Urinary bladder (tissue), 4 donors: ENCODE data around the gene TMEM253. TPM values are rescaled to one million over a fixed set of nuclear protein-coding genes. Genes with fewer than 3 reads are reported as not detected.

Source experiments
- DNase-seq: peaks from one replicate; pipeline ENCODE4 v3.0.0-alpha.2; 2015; ENCODE audit errors: extremely low spot score
- H3K27ac ChIP-seq: one replicate; pipeline ENCODE4 v1.5.1; 2013; ENCODE audit warnings: low read depth, mild to moderate bottlenecking, moderate library complexity
- H3K36me3 ChIP-seq: one replicate; pipeline ENCODE4 v1.6.1; 2013; ENCODE audit warnings: mild to moderate bottlenecking, moderate library complexity; ENCODE audit not compliant: insufficient read depth
- H3K4me1 ChIP-seq: one replicate; pipeline ENCODE4 v1.6.1; 2013; ENCODE audit warnings: mild to moderate bottlenecking, moderate library complexity; ENCODE audit not compliant: insufficient read depth
- H3K4me3 ChIP-seq: one replicate; pipeline ENCODE4 v1.5.1; 2013; ENCODE audit warnings: low read depth, low read length
- WGBS: extraction: QIAGEN DNeasy Blood & Tissue Kit; methylation state at CpG from one replicate; pipeline ENCODE4 v1.1.7; 2013; 5-methylcytosine and 5-hydroxymethylcytosine counted together
- polyA plus RNA-seq: library from polyadenylated mRNA; stranded (reverse); fragments of 200-250 nt; gene quantifications from one replicate; pipeline ENCODE4 v1.2.3, GENCODE V29; 2013
- small RNA-seq: library from RNA; depleted of rRNA; stranded (forward); fragments of <200 nt; gene quantifications from one replicate; pipeline ENCODE3, GENCODE V24; 2014
- total RNA-seq: library from RNA; depleted of rRNA; stranded (reverse); fragments of >200 nt; gene quantifications from one replicate; pipeline ENCODE4 v1.2.3, GENCODE V29; 2014
- donor health status: healthy with polysubstance abuse.
- donor health status: healthy.

Gene TMEM253
- total and polyA plus RNA-seq, 2 donors: 0.37 to 0.42 TPM

DNA sequence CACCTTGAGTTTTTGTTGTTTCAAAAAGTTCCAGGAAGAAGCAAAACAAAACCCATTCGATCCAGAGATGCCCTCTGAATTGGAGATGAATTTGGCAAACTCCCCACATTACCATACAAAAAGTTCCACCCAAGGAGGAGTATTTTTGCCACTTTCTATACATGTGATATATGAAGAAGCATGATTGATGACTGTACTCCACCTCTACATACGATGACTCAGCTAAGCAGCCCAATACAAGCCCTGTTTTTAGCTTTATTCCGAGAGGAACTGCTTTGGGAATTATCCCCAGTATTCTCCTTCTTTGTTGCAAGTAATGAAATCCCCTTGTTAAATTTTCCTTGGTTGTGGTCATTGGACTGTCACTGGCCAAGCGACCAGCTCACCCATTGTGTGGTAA, 11.4 kb downstream of the TMEM253 start:
- H3K36me3 ChIP-seq: no peaks in the 10 kb centered on the region
- no peak overlapping the region for H3K4me3 ChIP-seq
- H3K4me1 ChIP-seq: no peaks in the 10 kb centered on the region
- no peak overlapping the region for H3K27ac ChIP-seq
- no peak for DNase-seq
- 79% methylated on average over 4 of the region's 4 CpGs for WGBS

DNA sequence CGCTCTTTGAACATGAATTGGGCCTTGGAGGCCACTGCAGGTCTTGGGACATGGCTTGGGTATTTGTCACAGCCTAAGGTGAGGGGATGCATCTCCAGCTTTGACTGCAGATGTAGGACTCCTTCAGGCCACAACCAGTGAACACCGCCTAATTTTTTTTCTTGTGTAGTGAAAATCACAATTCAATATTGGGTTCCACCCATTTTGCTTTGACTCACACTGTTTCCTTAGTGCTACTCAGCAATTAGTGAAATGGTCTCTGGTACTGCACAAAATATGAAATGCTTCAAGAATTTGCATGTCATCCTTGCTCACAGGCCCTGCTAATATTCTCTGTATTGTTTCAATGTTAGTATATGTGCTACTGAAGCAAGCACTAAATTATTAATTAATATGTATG, 12.5 kb downstream of the TMEM253 start:
- Histone ChIP-seq H3K4me3 (no peak overlapping the region), H3K4me1 (no peaks in the 10 kb centered on the region), H3K36me3 (no peaks in the 10 kb centered on the region), H3K27ac (no peak overlapping the region)
- DNase-seq: no peak
- 92% methylated on average over 2 of the region's 2 CpGs for WGBS

DNA sequence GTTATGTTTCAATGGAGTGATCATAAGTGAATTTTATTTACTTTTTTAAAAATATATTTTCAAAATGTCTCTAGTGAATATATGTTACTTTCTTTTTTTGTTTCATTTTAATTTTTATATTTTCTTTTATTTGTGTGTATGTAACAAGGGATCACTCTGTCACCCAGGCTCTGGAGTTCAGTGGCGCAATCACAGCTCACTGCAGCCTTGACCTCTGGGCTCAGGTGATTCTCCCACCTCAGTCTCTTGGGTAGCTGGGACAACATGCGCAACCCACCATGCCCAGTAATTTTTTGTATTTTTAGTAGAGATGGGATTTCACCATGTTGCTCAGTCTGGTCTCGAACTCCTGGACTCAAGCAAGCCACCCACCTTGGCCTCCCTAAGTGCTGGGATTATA, 18.1 kb downstream of the TMEM253 start:
- no peak for DNase-seq
- H3K4me1 ChIP-seq: no peaks in the 10 kb centered on the region
- H3K36me3 ChIP-seq: no peaks in the 10 kb centered on the region
- no peak overlapping the region for H3K27ac ChIP-seq
- H3K4me3 ChIP-seq: no peak overlapping the region
- 97% methylated on average over 3 of the region's 3 CpGs for WGBS

DNA sequence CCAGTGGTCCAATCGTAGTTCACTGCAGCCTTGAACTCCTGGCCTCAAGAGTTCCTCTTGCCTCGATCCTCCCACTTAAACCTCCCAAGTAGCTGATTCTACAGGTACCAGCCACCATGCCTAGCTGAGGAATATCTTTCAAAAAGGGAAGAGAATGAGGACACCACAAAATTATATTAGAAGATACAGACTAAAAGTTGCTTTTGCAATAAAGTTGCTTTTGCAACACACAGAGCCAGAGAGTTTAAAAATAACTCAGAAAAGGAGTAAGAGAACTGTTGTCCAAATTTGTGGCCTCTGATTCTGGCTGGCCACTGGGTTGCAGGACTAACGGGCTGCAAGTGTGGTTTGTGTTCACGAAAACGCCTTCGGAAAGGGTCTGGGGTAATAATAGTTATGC, 19.8 kb downstream of the TMEM253 start:
- DNase-seq: no peak
- Histone ChIP-seq H3K27ac (no peak overlapping the region), H3K4me3 (no peak overlapping the region), H3K4me1 (no peaks in the 10 kb centered on the region), H3K36me3 (no peaks in the 10 kb centered on the region)
- WGBS: 78% methylated on average over 6 of the region's 6 CpGs

DNA sequence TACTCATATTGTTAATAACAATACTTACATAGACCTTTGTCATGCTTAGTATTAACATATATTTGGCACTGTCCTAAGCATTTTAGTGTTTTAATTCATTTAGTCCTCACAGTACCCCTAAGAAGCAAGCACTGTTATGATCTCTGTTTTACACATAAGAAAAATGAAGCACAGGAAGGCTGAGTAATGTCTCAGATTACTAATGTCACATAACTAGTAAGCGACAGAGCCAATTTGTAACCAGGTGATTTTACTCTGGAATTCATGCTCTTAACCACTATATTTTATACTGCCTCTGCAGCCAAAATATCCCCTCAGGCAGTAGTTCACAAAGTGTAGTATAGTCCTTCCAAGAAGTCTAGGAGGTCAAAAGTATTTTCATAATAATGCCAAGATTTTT, 20.3 kb downstream of the TMEM253 start:
- no peak overlapping the region for H3K27ac ChIP-seq
- no peaks in the 10 kb centered on the region for H3K36me3 ChIP-seq
- H3K4me3 ChIP-seq: no peak overlapping the region
- H3K4me1 ChIP-seq: no peaks in the 10 kb centered on the region
- no peak for DNase-seq
- WGBS: 66% methylated on average over 1 of the region's 1 CpG

DNA sequence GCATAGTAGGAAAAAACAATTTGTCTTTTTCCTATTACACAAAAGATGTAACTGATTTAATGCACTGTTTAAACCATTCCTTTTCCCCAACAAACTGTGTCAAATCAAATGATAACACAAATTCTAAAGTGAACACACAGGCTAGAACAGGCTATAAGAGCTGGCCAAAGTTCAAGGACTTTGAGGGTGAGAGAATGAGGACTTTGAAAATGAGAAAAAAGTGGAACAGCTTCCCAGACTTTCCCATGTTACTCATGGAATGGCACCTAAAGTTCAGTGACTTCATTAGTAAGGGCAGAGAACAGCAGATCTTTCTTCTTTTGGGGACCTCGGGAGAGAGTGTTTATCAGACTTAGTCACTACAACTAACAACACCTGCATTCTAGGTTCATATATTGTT, 22.6 kb downstream of the TMEM253 start:
- DNase-seq: no peak
- no peaks in the 10 kb centered on the region for H3K36me3 ChIP-seq
- no peak overlapping the region for H3K4me3 ChIP-seq
- 89% methylated on average over 1 of the region's 1 CpG for WGBS
- no peaks in the 10 kb centered on the region for H3K4me1 ChIP-seq
- H3K27ac ChIP-seq: no peak overlapping the region

DNA sequence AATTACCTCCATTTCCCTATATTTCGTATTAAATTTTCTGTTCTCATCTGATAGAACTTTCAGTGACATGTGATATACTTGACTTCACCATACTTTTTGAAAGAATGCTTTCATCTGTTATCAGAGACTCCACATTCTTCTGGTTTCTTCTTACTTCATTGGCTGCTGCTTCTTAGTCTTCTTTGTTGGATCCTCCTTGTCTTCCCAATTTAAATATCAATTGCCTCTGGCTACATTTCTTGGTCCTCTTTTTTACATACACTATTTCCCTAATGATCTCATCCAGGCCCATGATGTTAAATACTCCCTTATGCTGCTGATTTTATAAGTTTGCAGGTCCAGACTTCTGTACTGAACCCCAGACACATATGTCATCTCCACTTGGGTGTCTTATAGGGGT, 33.0 kb downstream of the TMEM253 start:
- 62% methylated on average over 1 of the region's 1 CpG for whole genome bisulfite sequencing
- Histone ChIP-seq H3K27ac (no peak overlapping the region), H3K4me1 (no peaks in the 10 kb centered on the region), H3K36me3 (no peaks in the 10 kb centered on the region), H3K4me3 (no peak overlapping the region)
- DNase-seq: no peak

DNA sequence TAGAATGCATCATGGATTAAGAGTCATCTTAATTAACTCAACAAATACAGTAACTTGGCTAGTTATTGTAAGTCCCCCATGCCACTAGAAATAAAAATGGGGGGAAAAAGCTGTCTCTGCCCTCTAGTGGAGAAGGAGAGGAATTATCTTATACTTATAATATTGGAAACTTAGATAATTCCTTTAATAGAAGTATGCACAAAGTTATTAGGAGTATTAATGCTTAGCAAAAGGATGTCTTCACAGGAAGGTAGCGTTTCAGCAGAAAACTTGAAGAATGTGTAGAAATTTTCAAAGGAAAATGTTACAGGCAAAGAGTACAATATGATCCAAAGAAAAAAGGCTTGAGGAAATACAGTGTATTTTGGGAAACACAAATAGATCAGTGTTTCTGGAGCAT, 35.2 kb downstream of the TMEM253 start:
- H3K4me3 ChIP-seq: no peak overlapping the region
- H3K4me1 ChIP-seq: no peaks in the 10 kb centered on the region
- DNase-seq: no peak
- WGBS: 18% methylated on average over 1 of the region's 1 CpG
- no peak overlapping the region for H3K27ac ChIP-seq
- no peaks in the 10 kb centered on the region for H3K36me3 ChIP-seq

DNA sequence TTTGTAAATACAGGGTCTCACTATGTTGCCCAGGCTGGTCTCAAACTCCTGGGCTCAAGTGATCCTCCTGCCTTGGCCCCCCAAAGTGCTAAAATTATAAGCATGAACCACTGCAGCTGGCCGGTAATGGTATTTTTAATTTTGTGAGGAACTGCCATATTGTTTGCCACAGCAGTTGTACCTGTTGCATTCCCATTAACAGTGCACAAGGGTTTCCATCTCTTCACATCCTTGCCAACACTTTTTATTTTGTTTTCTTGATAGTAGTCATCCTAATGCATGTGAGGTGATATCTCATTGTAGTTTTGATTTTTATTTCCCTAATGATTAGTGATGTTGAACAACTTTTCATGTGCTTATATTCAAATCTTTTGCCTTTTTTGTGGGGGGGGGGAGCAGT, 41.5 kb downstream of the TMEM253 start:
- DNase-seq: no peak
- no peaks in the 10 kb centered on the region for H3K36me3 ChIP-seq
- no peaks in the 10 kb centered on the region for H3K4me1 ChIP-seq
- H3K4me3 ChIP-seq: no peak overlapping the region
- no peak overlapping the region for H3K27ac ChIP-seq
- WGBS: 90% methylated on average over 1 of the region's 1 CpG

DNA sequence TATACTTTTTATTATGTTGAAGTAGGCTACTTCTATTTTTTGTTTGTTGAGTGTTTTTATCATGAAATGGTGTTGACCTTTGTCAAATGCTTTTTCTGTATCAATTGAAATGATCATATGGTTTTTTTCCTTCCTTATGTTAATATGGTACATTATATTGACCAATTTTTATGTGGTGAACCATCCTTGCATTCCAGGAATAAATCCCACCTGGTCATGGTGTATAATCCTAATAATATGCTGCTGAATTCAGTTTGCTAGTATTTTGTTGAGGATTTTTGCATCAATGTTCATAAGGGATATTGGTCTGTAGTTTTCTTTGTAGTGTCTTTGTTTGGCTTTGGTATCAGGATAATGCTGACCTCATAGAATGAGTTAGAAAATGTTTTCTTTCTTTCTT, 44.6 kb downstream of the TMEM253 start:
- no peak overlapping the region for H3K27ac ChIP-seq
- H3K4me3 ChIP-seq: no peak overlapping the region
- no peaks in the 10 kb centered on the region for H3K36me3 ChIP-seq
- H3K4me1 ChIP-seq: no peaks in the 10 kb centered on the region
- no peak for DNase-seq

DNA sequence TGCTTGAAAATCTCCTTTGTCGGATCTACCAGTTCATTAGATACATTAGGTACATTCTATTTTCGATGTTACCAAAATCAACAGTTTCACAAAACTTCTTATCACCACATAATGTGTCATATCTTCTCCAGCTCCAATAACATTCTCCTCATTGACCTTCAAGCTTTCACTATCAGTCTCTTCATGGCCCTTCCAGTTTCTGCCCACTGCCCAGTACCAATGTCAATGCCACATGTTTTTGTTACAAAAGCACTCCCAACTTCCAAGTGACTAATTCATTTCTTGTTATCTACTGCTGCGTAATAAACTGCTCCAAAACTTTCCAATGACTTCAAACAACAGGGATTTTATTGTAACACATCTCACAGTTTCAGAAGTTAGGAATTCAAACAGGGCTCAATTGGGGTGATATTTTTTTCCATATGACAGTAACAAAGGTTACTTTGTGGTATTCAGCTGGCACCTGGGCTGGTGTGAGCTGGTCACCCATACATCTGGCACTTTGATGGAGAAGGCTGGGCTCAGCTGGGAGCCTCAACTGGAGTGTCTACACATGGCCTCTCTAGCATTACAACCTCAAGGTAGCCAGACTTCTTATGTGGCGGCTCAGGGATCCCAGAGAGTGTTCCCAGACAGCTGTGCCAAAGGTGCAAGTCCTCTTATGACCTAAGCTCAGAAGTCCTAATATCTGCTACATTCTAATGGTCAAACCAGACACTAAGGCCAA, 48.9 kb downstream of the TMEM253 start:
- H3K36me3 ChIP-seq: no peaks in the 10 kb centered on the region
- no peak overlapping the region for H3K27ac ChIP-seq
- DNase-seq: no peak
- no peak overlapping the region for H3K4me3 ChIP-seq
- WGBS: 83% methylated on average over 4 of the region's 4 CpGs
- H3K4me1 ChIP-seq: no peaks in the 10 kb centered on the region

Small RNA genes within 50 kb of the gene (small RNA-seq; reads per million reads assigned to genes)
- not detected for gene RNU6-252P

Other genes with a start within 250 kb of the TMEM253 start
- not detected for gene RNASE3, start 209.7 kb upstream of the TMEM253 start, total RNA-seq
- not detected for gene RNASE3, start 209.7 kb upstream of the TMEM253 start, polyA plus RNA-seq
- gene RNASE2, start 145.6 kb upstream of the TMEM253 start, total RNA-seq: 1.3 TPM
- 11.4 TPM for gene RNASE2, start 145.6 kb upstream of the TMEM253 start, polyA plus RNA-seq
- gene METTL17, start 111.1 kb upstream of the TMEM253 start, total RNA-seq: 38.3 TPM
- 52.1 TPM for gene METTL17, start 111.1 kb upstream of the TMEM253 start, polyA plus RNA-seq
- 1.2 TPM for gene SLC39A2, start 101.8 kb upstream of the TMEM253 start, total RNA-seq
- 0.47 TPM for gene SLC39A2, start 101.8 kb upstream of the TMEM253 start, polyA plus RNA-seq
- gene NDRG2, start 76.0 kb upstream of the TMEM253 start, total RNA-seq: 84.5 TPM
- gene NDRG2, start 76.0 kb upstream of the TMEM253 start, polyA plus RNA-seq: 272 TPM
- not detected for gene TPPP2, start 70.8 kb upstream of the TMEM253 start, total RNA-seq
- not detected for gene TPPP2, start 70.8 kb upstream of the TMEM253 start, polyA plus RNA-seq
- not detected for gene RNASE13, start 66.3 kb upstream of the TMEM253 start, total RNA-seq
- gene RNASE13, start 66.3 kb upstream of the TMEM253 start, polyA plus RNA-seq: not detected
- not detected for gene RNASE7, start 58.7 kb upstream of the TMEM253 start, total RNA-seq
- gene RNASE7, start 58.7 kb upstream of the TMEM253 start, polyA plus RNA-seq: 0.06 TPM
- not detected for gene RNASE8, start 43.2 kb upstream of the TMEM253 start, total RNA-seq
- gene RNASE8, start 43.2 kb upstream of the TMEM253 start, polyA plus RNA-seq: not detected
- gene ARHGEF40, start 30.8 kb upstream of the TMEM253 start, total RNA-seq: 43.9 TPM
- gene ARHGEF40, start 30.8 kb upstream of the TMEM253 start, polyA plus RNA-seq: 27.9 TPM
- gene ZNF219, start 2.4 kb upstream of the TMEM253 start, total RNA-seq: 9.8 TPM
- 67.1 TPM for gene ZNF219, start 2.4 kb upstream of the TMEM253 start, polyA plus RNA-seq
- gene OR5AU1, start 55.0 kb downstream of the TMEM253 start, total RNA-seq: not detected
- not detected for gene OR5AU1, start 55.0 kb downstream of the TMEM253 start, polyA plus RNA-seq
- gene HNRNPC, start 168.4 kb downstream of the TMEM253 start, total RNA-seq: 504 TPM
- 476 TPM for gene HNRNPC, start 168.4 kb downstream of the TMEM253 start, polyA plus RNA-seq
- gene RPGRIP1, start 179.0 kb downstream of the TMEM253 start, total RNA-seq: 0.48 TPM
- gene RPGRIP1, start 179.0 kb downstream of the TMEM253 start, polyA plus RNA-seq: 0.15 TPM